ENCODE data around the gene KRTAP9-1. TPM values are rescaled to one million over a fixed set of nuclear protein-coding genes. Genes with fewer than 3 reads are reported as not detected.

Gene KRTAP9-1
- total RNA-seq, 1 experiment from 2014 or later, result not detected

DNA sequence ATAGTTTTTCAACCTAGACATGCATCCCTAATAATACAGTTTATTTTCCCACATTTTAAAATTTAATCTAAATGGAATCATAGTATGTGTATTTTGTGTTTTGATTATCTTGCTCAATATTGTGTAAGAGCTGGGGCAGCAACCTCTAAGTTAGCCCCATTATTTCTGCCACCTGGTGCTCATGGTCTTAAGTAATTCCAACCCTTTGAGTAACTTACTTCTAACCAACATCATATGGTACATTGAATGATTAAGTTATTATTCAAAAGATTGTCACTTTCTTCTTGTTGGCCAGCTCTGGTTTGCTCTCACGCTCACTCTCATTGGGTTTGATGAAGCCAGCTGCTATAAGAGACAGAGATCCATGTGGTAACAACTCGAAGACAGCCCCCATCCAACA is 17.8 kb upstream of the KRTAP9-1 start:
- H3K9me2 ChIP-seq (replicated peaks; ENCODE audit: low read length), result no peaks in the 10 kb centered on the region
- H3K9ac ChIP-seq (ENCODE audit: low read length), result no peak overlapping the region
- BruUV-seq (replicated peaks), result no TSS peak
- no peak overlapping the region for H3K4me3 ChIP-seq (ENCODE audit: low read length)
- TF ChIP-seq EZH2phosphoT487 (IDR thresholded peaks at IDR 0.05; ENCODE audit: borderline replicate concordance, low read length) (no peak), EZH2 (IDR thresholded peaks at IDR 0.05; ENCODE audit: low read length, unreplicated experiment) (no peak)
- TF ChIP-seq, protein P1, sequence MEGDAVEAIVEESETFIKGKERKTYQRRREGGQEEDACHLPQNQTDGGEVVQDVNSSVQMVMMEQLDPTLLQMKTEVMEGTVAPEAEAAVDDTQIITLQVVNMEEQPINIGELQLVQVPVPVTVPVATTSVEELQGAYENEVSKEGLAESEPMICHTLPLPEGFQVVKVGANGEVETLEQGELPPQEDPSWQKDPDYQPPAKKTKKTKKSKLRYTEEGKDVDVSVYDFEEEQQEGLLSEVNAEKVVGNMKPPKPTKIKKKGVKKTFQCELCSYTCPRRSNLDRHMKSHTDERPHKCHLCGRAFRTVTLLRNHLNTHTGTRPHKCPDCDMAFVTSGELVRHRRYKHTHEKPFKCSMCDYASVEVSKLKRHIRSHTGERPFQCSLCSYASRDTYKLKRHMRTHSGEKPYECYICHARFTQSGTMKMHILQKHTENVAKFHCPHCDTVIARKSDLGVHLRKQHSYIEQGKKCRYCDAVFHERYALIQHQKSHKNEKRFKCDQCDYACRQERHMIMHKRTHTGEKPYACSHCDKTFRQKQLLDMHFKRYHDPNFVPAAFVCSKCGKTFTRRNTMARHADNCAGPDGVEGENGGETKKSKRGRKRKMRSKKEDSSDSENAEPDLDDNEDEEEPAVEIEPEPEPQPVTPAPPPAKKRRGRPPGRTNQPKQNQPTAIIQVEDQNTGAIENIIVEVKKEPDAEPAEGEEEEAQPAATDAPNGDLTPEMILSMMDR (conservative IDR thresholded peaks at IDR 0.05; ENCODE audit: low read depth, low read length), result no peak
- H3F3A ChIP-seq (ENCODE audit: low read length, unreplicated experiment), result no peaks in the 10 kb centered on the region
- H3K4me1 ChIP-seq (ENCODE audit: insufficient read depth, low read length), result no peaks in the 10 kb centered on the region
- no peak overlapping the region for H3K27ac ChIP-seq (ENCODE audit: low read length)
- DNase-seq, result no peak
- H4K20me1 ChIP-seq (ENCODE audit: low read length), result no peaks in the 10 kb centered on the region
- no peaks in the 10 kb centered on the region for H3K9me3 ChIP-seq (ENCODE audit: low read length)
- intact Hi-C loops (cut with micrococcal nuclease), result no loop called here
- H2AFZ ChIP-seq (ENCODE audit: low read length), result no peak overlapping the region
- H3K27me3 ChIP-seq (ENCODE audit: low read length), result no peaks in the 10 kb centered on the region
- ChIA-PET CTCF (interaction anchor here (0.6 kb wide), 1 partner anchor 9 kb away, joined by 3 read pairs; no protein-coding TSS in a partner anchor), POLR2A (ENCODE audit: unreplicated experiment) (no interaction called here)
- ATAC-seq, result no peak
- no peaks in the 10 kb centered on the region for H3K36me3 ChIP-seq (ENCODE audit: low read depth, low read length)
- H3K4me2 ChIP-seq (ENCODE audit: low read length), result no peak overlapping the region
- H3K79me2 ChIP-seq (ENCODE audit: low read length), result no peaks in the 10 kb centered on the region

DNA sequence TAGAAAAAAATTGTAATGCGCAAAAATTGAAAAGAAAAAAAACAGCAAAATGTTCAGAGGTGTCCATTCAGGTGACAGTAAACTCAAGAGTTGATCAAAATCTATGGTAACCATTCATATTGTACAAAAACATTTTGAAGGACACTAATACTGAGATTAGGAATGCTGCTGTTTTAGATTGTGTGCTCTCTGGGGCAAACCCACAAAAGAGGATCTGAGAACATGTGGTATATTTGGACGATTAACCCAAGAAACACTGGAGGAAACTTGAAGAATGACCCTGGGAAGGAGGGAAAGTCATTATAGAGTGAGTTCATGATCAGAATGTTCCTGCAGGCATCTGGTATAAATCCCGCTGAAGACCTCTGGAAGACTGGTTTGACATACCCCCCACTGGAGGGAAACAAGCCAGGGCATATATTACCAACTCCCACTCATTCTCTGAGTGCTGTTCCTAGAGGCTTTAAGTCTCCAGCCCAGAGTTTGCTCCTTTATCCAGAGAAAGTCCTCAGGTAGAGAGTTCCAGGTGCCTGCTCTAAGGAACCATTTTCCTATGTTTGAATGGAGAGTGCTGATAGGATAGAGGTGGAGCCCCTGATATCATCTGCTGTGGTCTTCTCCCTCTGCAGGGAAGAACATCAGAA is 12.8 kb upstream of the KRTAP9-1 start:
- Histone ChIP-seq H3K4me2 (ENCODE audit: low read length) (no peak overlapping the region), H3K79me2 (ENCODE audit: low read length) (no peaks in the 10 kb centered on the region)

More for the DNA sequence above, 12.8 kb upstream of the KRTAP9-1 start:
- intact Hi-C loops (cut with micrococcal nuclease), result no loop called here
- no peaks in the 10 kb centered on the region for H3K36me3 ChIP-seq (ENCODE audit: low read depth, low read length)
- DNase-seq (no peak), ATAC-seq (no peak)
- no TSS peak for BruUV-seq (replicated peaks)
- H3K4me3 ChIP-seq (ENCODE audit: low read length), result no peak overlapping the region
- CTCF ChIA-PET, result no interaction called here
- no peaks in the 10 kb centered on the region for H3F3A ChIP-seq (ENCODE audit: low read length, unreplicated experiment)
- H3K9ac ChIP-seq (ENCODE audit: low read length), result no peak overlapping the region
- no peaks in the 10 kb centered on the region for H3K27me3 ChIP-seq (ENCODE audit: low read length)
- H3K27ac ChIP-seq (ENCODE audit: low read length), result no peak overlapping the region
- H3K4me1 ChIP-seq (ENCODE audit: insufficient read depth, low read length), result peaks cover 4% of the 10 kb centered on the region; the same call in 1 of the 2 replicates
- no peak for TF ChIP-seq EZH2phosphoT487 (IDR thresholded peaks at IDR 0.05; ENCODE audit: borderline replicate concordance, low read length)
- TF ChIP-seq, protein P1 (conservative IDR thresholded peaks at IDR 0.05; ENCODE audit: low read depth, low read length), result no peak
- no peak for TF ChIP-seq EZH2 (IDR thresholded peaks at IDR 0.05; ENCODE audit: low read length, unreplicated experiment)
- no peaks in the 10 kb centered on the region for H3K9me2 ChIP-seq (replicated peaks; ENCODE audit: low read length)
- H3K9me3 ChIP-seq (ENCODE audit: low read length), result no peaks in the 10 kb centered on the region
- POLR2A ChIA-PET (ENCODE audit: unreplicated experiment), result no interaction called here
- H4K20me1 ChIP-seq (ENCODE audit: low read length), result no peaks in the 10 kb centered on the region
- H2AFZ ChIP-seq (ENCODE audit: low read length), result no peak overlapping the region
